Measurements from ENCODE around the gene PICK1.

Gene PICK1

GRCh38 chr22:38108561-38109319 lies 51.5 kb downstream of the PICK1 start:
- H3K4me3 ChIP-seq (ENCODE audit: low read depth, low read length) = no peak overlapping the region
- no peak for DNase-seq (ENCODE audit: low read depth)
- TF ChIP-seq CTCF (IDR thresholded peaks at IDR 0.05; ENCODE audit: control insufficient read depth, extremely low read depth, insufficient read depth) = no peak

- TF ChIP-seq CTCF (IDR thresholded peaks at IDR 0.05; ENCODE audit: control insufficient read depth, extremely low read depth, insufficient read depth) = no peak
- no peak for DNase-seq (ENCODE audit: low read depth)
These were observed 52.3 kb downstream of the PICK1 start for GRCh38 chr22:38109371-38110001.

GRCh38 chr22:38110008-38110862 lies 53.0 kb downstream of the PICK1 start, which contains the start of gene BAIAP2L2:
Gene BAIAP2L2 (minus strand): TSS chr22:38110684. CDS start chr22:38110525, 159 bp downstream.
- DNase-seq (ENCODE audit: low read depth) = no peak
- TF ChIP-seq CTCF (IDR thresholded peaks at IDR 0.05; ENCODE audit: control insufficient read depth, extremely low read depth, insufficient read depth) = no peak

More at GRCh38 chr22:38109371-38110001, 52.3 kb downstream of the PICK1 start:
- H3K4me3 ChIP-seq (ENCODE audit: low read depth, low read length) = no peak overlapping the region

GRCh38 chr22:38110863-38111852 lies 54.0 kb downstream of the PICK1 start:
- no peak for DNase-seq (ENCODE audit: low read depth)
- H3K4me3 ChIP-seq (ENCODE audit: low read depth, low read length) = no peak overlapping the region
- TF ChIP-seq CTCF (IDR thresholded peaks at IDR 0.05; ENCODE audit: control insufficient read depth, extremely low read depth, insufficient read depth) = no peak

More at GRCh38 chr22:38110008-38110862, 53.0 kb downstream of the PICK1 start, which contains the start of gene BAIAP2L2:
- no peak within 1 kb of the TSS for H3K4me3 ChIP-seq (ENCODE audit: low read depth, low read length)

- no peak for TF ChIP-seq CTCF (IDR thresholded peaks at IDR 0.05; ENCODE audit: control insufficient read depth, extremely low read depth, insufficient read depth)
- no peak overlapping the region for H3K4me3 ChIP-seq (ENCODE audit: low read depth, low read length)
- DNase-seq (ENCODE audit: low read depth) = no peak
These were observed 54.7 kb downstream of the PICK1 start for GRCh38 chr22:38111925-38112355.

- H3K4me3 ChIP-seq (ENCODE audit: low read depth, low read length) = no peak overlapping the region
- no peak for DNase-seq (ENCODE audit: low read depth)
- no peak for TF ChIP-seq CTCF (IDR thresholded peaks at IDR 0.05; ENCODE audit: control insufficient read depth, extremely low read depth, insufficient read depth)
These were observed 55.2 kb downstream of the PICK1 start for GRCh38 chr22:38112381-38112780.

All from LNCaP clone FGC (cell line).